GM18909 (cell line): ENCODE measurements around the gene FLYWCH1.

Source experiments
- ATAC-seq: cut with Tn5 transposase; IDR thresholded peaks from one replicate; pipeline ENCODE4 v1.9.1; 2021; ENCODE audit warnings: mild to moderate bottlenecking; ENCODE audit not compliant: unreplicated experiment, poor library complexity

The FLYWCH1 gene

GRCh38 chr16:2980227-2981176, 68.8 kb downstream of the FLYWCH1 start, which contains the start of gene PKMYT1:
Gene PKMYT1, minus strand, starts transcription at chr16:2980446. Its CDS starts 789 bp downstream, at chr16:2979657.
- peak; percentile 69 for ATAC-seq

- no peak for ATAC-seq
Measured at GRCh38 chr16:2981177-2981898, 69.6 kb downstream of the FLYWCH1 start.

GRCh38 chr16:2981899-2982250, 70.1 kb downstream of the FLYWCH1 start:
- ATAC-seq, result no peak

- no peak for ATAC-seq
Measured at GRCh38 chr16:2982402-2982801, 70.7 kb downstream of the FLYWCH1 start.

GRCh38 chr16:2983706-2984136, 72.0 kb downstream of the FLYWCH1 start:
- ATAC-seq, result no peak

GRCh38 chr16:2985462-2985861, 73.7 kb downstream of the FLYWCH1 start:
- ATAC-seq, result no peak

- no peak for ATAC-seq
Measured at GRCh38 chr16:2985893-2986355, 74.2 kb downstream of the FLYWCH1 start.

- no peak for ATAC-seq
Measured at GRCh38 chr16:2986623-2987188, 75.0 kb downstream of the FLYWCH1 start.

- ATAC-seq, result no peak
Measured at GRCh38 chr16:2987286-2987685, 75.6 kb downstream of the FLYWCH1 start.

- ATAC-seq, result no peak
Measured at GRCh38 chr16:2987833-2988232, 76.1 kb downstream of the FLYWCH1 start.

GRCh38 chr16:2988590-2989099, 76.9 kb downstream of the FLYWCH1 start:
- ATAC-seq, result no peak

- ATAC-seq, result no peak
Measured at GRCh38 chr16:2990891-2991290, 79.2 kb downstream of the FLYWCH1 start.

GRCh38 chr16:2991566-2992261, 80.0 kb downstream of the FLYWCH1 start:
- ATAC-seq, result no peak

- no peak for ATAC-seq
Measured at GRCh38 chr16:2992383-2993081, 80.8 kb downstream of the FLYWCH1 start.

GRCh38 chr16:2996298-2996697, 84.6 kb downstream of the FLYWCH1 start:
- no peak for ATAC-seq

- no peak for ATAC-seq
Measured at GRCh38 chr16:2999929-3000328, 88.2 kb downstream of the FLYWCH1 start.

GRCh38 chr16:3000540-3000939, 88.8 kb downstream of the FLYWCH1 start:
- ATAC-seq, result no peak
